GM21381 (cell line): Measurements from ENCODE around the gene METTL9.
"Not testable (repeated sequence)": the region's sequence is repeated elsewhere in the genome, so short reads cannot be mapped to it uniquely, and the experiment has no call there.

ENCODE experiments used
- ATAC-seq: cut with Tn5 transposase; IDR thresholded peaks from one replicate; pipeline ENCODE4 v1.9.1; 2021; ENCODE audit warnings: mild to moderate bottlenecking, moderate library complexity; ENCODE audit not compliant: unreplicated experiment

METTL9 gene

DNA sequence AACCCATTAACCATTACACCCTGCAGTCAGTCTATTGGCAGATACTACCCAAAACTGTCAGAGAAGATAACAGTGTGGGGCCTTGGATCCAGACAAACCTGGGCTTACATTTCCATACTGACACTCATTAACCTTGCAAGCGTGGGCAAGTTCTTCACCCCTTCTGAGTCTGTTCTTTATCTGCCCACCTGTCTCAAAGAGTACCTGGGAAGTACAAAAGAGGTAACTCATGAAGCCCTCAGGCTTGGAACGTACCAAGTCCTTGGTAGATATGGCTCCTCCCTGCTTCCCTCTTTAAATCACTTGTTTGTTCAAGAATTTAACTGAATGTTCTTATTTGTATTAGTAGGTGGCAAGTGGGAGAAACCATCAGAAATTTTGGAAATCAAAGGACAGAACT lies 55.5 kb downstream of the METTL9 start:
- no peak for ATAC-seq

DNA sequence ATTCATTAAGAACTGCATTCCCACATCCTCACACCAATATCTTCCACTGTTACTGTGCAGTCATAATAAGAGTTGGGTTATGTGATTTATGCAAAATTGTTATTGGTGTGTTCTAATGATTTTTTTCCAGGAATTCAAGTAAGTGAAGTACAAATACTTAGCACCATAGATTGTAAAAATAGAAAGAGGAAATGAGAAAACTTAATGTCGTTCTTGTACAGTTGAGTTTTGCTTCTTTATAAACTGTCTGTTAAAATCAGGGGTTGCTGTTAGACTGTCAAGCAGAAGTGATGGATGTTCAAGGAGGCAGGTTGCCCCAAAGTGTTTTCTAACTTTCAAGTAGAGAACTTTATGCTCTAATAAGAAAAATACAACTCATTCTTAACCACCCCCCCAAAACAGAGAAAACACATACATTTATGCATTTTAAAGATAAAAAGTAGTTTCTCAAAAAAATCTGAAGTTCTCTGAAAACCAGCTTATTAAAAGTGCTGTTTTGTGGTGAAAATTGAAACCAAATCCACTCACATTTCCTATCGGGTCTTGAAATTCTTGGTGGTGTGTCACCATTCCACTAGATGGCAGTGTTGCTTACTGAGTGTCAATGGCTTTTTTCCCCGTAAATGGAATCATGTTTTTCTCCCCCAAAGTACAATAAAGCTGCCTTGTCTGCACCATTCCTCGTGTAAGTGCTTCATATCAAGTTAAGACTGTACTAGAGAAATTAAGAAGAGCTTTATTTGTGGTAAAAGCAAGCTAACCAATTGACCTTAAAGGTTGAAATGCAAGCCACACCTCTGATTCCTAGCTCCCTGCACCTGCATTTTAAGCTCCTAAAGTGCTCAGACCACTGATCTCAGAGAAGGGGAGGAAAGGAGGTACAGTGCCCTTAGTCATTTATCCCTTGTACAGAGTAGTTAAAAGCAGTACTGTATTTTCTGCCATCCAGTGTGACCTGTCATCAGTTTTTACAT lies 57.7 kb downstream of the METTL9 start:
- no peak for ATAC-seq

DNA sequence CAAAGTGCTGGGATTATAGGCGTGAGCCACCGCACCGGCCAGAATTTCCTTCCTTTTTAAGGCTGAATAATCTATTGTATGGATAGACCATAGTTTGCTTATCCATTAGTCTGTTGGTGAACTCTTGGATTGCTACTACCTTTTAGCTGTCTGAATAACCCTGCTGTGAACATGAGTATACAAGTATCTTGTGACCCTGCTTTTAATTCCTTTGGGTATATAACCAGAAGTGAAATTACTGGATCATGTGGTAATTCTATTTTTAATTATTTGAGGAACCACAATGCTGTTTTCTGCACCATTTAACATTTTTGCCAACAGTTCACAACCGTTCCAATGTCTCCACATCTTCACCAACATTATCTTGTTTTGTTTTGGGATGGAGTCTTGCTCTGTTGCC lies 59.7 kb downstream of the METTL9 start:
- ATAC-seq, result no peak

DNA sequence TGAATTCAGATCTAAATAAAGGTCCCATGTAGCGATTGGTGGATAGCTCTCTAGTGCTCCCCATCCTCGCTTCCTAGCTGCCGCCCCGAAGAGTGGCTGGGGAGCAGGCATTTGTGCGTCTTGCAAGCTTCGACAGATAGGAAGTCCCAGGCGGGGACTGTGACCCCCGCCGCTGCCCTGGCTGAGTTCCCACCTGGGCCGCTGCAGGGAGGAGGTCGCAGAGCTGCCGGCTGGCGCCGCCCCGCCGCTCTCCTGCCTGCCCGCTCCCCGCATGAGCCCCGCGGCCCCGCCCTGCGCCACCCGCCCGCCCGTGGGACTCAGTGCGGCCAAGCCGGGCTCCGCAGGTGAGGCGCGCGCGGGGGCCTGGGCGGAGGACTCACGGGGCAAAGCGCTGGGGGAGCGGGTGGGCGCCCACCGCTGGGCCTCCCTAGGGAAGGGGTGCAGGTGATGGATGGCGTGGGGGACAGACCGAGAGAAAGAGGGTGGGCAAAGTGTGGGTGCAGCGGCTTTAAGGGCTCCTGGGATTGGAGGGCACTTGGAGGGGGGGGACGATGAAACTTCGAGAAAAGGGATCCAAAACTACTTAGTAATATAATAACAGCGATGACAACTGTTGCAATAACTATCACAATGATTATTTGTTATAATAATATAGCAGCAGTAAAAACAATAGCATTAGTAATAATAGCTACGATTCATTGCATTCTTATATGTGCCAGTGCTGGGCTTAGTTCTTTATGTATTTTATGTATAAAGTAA lies 64.7 kb downstream of the METTL9 start, which contains the start of gene OTOA:
Gene OTOA (plus strand): TSS at position 80 of the 759 bp plus-strand sequence. CDS start 14,547 bp downstream, outside the sequence.
- ATAC-seq, result no peak

DNA sequence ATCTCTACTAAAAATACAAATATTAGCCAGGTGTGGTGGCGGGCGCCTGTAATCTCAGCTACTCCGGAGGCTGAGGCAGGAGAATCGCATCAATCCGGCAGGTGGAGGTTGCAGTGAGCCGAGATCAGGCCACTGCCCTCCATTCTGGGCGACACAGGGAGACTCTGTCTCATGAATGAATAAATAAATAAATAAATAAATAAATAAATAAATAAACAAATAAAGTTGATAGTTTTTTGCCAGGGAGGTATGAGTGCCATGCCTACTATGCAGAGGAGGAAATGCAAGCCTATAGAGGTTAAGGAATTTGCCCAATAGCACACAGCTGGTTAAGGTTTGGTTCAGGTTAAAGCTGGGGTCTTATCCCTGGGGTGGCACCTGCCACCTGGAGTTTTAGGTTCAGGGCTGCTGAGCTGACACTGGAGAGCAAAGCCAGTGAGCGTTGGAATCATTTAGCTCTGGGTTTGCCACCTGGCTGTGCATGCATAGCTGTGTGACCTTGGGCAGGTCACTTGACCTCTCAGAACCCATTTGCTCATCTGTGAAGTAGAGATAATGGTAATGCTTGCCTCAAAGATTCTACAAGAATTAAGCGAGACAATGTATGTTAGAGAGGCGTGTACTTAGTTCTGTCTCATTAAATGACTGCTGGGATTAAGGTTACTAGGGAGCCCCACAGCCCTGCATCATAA lies 65.6 kb downstream of the METTL9 start:
- no peak for ATAC-seq

DNA sequence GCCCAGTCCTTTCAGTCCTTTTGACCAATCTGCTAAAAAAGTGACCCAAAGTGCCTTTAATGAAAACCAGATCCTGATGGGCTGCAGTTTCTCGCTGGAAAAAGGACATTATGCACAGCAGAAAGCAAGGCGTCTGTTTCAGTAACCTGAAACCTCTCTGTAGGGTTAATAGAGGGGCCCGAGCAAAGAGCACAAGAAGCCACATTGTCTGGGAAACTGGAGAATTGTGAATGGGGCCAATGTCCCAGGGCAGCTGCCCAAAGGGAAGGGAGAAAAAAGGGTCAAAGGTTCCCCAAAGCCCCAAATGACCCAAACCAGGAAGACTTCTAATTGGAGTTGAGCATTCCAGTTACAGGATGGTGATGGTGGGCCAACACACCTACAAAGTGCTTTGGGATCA lies 67.4 kb downstream of the METTL9 start:
- no peak for ATAC-seq

DNA sequence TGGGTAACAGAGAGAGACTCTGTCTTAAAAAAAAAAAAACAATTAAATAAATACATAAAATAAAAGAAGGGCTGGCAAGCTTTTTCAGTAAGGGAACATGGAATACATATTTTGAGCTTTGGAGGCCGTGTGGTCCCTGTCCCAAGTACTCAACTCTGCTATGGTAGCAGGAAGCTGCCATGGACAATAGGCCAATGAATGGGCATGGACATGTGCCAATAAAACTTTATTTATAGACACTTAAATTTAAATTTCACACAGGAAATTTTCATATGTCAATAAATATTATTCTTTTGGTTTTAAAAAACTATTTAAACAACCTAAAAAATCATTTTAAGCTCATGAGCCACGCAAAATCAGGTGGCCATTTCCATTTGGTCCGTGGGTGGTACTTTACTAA lies 68.2 kb downstream of the METTL9 start:
- no peak for ATAC-seq

DNA sequence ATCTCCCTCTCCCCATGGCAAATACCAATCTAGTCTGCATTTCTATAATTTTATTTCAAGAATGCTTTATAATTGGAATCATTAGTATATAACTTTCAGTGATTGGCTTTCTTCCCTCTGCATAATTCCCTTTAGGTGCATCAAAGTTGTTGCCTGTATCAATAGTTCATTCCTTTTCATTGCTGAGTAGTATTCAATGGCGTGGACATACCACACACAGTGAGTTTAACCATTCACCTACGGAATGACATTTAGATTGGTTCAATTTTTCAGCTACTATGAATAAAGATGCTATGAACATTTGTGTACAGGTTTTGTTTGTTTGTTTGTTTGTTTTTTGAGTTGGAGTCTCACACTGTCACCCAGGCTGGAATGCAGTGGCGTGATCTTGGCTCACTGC lies 74.1 kb downstream of the METTL9 start:
- ATAC-seq, result no peak

DNA sequence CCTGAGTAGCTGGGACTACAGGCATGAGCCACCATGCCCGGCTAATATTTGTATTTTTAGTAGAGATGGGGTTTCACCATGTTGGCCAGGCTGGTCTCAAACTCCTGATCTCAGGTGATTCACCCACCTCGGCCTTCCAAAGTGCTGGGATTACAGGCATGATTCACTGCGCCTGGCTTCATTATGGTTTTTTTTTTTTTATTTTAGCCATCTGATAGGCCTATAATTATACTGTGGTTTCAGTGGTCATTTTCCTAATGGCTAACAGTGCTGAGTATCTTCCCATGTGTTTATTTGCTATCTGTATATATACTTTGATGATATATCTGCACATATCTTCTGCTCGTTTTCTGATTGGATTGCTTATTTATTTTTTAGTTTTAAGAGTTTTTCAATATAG lies 75.1 kb downstream of the METTL9 start:
- not testable (repeated sequence) for ATAC-seq

DNA sequence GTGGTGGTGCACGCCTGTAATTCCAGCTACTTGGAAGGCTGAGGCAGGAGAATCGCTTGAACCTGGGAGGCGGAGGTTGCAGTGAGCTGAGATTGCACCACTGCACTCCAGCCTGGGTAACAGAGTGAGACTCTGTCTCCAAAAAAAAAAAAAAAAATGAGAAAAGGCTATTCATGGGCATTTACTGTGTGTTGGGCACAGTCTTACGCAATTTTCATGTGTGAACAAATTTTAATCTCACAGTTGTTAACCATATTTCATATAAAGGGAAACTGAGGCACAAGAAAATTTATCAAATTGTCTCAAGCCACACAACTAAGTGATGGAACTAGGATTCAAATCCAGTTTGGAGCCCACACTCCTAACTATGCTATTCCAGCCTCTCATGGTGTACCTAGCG lies 81.3 kb downstream of the METTL9 start:
- ATAC-seq, result not testable (repeated sequence)

DNA sequence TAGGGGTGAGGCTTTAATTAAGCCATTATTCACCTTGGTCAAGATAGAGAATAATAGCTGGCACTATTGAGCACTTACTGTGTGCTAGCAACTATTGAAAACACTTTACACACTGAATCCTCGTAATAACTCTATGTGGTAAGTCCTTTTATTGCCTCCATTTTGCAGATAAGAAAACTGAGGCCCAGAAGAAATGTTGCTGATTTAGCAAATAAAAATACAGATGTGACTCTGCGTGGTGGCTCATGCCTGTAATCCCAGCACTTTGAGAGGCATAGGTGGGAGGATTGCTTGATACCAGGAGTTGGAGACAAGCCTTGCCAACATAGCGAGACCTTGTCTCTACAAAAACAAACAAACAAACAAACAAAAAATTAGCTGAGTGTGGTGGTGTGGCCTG lies 83.8 kb downstream of the METTL9 start:
- no peak for ATAC-seq

DNA sequence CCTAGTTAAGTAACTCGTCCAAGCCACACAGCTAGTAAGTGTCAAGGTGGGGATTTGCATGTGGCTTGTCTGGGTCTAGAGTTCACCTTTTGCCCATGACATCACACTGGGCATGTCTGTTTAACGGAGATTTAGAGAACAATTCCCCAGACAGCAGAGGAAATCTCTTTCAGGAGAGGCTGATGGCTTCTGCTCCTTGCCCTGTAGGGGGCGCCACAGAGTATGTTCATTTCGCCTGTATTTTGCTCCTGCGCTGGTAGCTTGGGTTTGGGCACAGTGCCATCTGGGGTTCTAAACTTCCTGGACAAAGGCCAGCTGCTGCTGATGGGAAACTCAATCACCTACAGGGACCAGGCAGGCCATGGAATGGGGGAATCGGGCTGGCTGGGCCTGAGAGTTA lies 84.8 kb downstream of the METTL9 start:
- ATAC-seq, result no peak

DNA sequence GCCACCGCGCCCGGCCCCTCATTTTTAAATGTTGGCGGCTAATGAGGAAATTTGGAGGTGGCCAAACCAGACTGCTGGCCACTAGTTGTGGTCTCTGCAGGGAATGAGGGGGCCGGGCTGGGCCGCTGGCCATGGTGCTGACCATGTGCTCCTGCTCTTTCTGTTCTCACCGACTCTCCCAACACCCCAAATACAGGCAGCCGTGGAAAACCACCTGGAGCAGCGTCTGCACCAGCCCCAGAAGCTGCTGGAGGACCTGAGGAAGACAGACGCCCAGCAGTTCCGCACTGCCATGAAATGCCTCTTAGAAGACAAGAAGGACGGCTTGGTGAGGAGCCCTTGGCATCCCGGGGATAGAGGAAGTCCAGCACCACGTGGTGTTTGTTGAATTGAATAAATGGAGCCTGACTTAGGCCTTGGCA lies 85.7 kb downstream of the METTL9 start:
- ATAC-seq, result no peak

DNA sequence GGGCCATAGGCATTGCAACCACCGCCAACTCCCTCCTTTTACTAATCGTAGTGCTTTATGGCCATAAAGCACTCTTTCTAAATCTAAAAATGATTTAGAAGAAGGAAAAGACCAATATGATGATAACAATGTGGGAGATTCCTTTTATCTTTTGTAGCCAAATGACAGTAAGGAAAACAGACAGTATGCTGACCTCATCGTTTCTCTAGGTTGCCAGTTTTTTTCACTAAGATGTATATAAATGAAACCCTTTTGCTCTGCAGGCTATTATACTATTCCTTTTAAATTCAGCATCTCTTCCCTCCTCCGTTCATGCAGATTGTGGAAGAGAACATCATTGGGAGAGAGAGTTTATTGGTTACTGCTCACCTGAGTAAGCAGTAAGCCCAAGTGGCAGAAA lies 89.7 kb downstream of the METTL9 start:
- no peak for ATAC-seq

DNA sequence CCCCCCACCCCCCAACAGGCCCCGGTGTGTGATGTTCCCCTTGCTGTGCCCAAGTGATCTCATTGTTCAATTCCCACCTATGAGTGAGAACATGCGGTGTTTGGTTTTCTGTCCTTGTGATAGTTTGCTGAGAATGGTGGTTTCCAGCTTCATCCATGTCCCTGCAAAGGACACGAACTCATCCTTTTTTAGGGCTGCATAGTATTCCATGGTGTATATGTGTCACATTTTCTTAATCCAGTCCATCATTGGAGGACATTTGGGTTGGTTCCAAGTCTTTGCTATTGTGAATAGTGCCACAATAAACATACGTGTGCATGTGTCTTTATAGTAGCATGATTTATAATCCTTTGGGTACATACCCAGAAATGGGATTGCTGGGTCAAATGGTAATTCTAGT lies 91.6 kb downstream of the METTL9 start:
- not testable (repeated sequence) for ATAC-seq

DNA sequence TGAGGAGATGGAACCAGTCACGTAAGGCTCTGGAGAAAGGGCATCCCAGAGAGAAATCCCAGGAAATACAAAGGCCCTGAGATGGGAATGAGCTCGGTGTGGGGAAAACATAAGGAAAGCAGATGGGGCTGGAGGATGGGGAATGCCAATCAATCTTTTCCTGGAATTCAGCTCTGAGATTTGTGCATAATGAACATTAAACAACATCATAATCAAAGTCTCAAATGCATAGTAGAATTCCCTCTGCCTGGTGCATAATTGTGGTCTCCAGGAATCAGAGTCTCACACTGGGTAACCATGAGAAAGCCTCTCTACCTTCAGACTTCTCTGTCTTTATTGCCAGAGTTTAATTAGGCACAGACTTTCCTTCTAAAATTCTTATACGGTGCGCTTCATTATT lies 95.2 kb downstream of the METTL9 start:
- ATAC-seq, result no peak

DNA sequence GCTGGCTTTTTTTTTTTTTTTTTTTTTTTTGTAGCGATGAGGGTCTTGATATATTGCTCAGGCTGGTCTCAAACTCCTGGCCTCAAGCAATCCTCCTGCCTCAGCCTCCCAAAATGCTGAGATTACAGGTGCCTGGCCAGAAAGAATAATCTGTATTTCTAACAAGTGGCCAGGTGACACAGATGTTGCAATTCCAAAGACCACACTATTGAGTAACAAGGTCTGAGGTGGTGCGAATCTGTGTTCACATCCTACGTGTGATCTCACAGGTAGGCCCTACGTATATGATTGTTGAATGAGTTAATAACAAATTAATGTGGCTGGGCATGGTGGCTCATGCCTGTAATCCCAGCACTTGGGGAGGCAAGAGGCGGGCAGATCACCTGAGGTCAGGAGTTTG lies 97.7 kb downstream of the METTL9 start:
- no peak for ATAC-seq

DNA sequence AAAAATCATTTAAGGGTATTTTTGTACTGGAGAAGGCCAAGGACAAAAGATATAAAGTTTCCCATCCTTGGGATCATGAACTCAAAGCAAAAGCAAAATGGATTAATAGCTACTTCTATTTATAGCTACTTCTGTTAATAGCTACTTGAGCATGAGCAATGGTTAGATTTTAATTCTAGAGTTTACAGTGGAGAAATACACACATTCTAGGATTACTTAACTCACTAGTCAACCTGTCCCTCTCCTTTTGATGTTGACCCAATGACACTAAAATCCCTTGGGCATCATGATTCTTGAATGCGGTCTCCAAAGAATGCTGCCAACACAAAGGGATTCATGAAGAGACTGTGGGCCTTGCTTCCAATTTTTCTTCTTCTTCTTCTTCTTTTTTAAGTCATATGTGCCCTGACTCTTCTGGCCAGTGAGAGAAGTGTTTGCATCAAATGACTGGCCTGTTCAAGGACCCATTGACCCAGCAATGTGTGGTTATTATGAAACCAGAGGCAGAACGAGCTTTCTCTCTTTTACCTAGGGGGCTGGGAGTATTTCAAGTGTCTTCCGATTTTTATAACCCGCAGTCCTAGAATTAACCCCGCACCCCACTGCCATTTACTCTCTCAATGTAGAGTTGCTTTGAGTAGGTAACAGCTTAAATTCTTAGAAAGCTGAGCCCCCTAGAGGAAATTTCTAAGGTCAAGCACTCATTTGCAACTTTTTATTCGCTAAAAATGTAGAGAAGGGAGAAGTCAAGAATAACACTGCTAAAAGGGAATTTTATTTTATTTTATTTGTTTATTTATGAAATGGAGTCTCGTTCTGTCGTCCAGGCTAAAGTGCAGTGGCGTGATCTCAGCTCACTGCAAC lies 99.0 kb downstream of the METTL9 start:
- ATAC-seq, result no peak

DNA sequence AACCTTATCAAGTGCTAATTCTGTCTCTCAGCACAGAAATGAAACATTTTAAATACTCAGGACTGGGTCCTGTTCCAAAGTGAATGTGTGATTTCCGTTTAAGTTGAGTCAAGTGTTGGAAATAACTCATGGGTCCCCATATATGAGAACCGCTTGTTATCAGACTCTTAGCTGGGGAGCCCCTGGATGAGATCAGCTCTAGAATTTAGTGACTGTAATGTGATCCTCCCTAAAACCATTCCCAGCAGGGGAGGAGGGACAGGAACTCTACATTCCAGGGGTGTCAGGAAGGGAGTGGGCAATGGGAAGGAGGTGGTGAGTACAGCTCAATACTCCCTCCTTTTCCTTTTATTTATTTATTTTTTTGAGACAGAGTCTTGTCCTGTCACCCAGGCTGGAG lies 101.9 kb downstream of the METTL9 start:
- ATAC-seq, result no peak

DNA sequence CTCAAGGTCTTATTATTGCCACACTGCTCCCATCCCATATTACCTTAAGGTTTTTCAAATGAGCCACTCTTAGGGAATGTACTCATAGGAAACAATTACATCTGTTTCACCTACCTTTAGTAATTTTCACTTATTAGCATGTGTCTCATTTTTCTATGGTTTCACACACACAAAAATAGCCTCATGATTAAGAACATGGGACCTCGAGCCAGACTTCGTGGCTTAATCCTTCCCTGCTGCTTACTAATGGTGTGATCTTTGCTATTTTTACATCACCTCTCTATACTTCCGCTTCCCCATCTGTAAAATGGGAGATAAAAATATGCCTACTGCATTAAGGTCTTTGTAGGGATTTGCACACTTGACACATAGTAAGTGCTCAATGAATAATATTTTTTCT lies 102.9 kb downstream of the METTL9 start:
- no peak for ATAC-seq
